ENCODE data around the gene SLC4A3. TPM values are rescaled to one million over a fixed set of nuclear protein-coding genes. Genes with fewer than 3 reads are reported as not detected.

The SLC4A3 gene, protein sequence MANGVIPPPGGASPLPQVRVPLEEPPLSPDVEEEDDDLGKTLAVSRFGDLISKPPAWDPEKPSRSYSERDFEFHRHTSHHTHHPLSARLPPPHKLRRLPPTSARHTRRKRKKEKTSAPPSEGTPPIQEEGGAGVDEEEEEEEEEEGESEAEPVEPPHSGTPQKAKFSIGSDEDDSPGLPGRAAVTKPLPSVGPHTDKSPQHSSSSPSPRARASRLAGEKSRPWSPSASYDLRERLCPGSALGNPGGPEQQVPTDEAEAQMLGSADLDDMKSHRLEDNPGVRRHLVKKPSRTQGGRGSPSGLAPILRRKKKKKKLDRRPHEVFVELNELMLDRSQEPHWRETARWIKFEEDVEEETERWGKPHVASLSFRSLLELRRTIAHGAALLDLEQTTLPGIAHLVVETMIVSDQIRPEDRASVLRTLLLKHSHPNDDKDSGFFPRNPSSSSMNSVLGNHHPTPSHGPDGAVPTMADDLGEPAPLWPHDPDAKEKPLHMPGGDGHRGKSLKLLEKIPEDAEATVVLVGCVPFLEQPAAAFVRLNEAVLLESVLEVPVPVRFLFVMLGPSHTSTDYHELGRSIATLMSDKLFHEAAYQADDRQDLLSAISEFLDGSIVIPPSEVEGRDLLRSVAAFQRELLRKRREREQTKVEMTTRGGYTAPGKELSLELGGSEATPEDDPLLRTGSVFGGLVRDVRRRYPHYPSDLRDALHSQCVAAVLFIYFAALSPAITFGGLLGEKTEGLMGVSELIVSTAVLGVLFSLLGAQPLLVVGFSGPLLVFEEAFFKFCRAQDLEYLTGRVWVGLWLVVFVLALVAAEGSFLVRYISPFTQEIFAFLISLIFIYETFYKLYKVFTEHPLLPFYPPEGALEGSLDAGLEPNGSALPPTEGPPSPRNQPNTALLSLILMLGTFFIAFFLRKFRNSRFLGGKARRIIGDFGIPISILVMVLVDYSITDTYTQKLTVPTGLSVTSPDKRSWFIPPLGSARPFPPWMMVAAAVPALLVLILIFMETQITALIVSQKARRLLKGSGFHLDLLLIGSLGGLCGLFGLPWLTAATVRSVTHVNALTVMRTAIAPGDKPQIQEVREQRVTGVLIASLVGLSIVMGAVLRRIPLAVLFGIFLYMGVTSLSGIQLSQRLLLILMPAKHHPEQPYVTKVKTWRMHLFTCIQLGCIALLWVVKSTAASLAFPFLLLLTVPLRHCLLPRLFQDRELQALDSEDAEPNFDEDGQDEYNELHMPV
- 13.5 TPM for total RNA-seq (2021; ENCODE audit: unreplicated experiment)
- 22.5 TPM for polyA plus RNA-seq (2012; ENCODE audit: insufficient read length)
- Bru-seq, nascent RNA = percentile 52 among the genes with signal in this experiment
- percentile 61 among the genes with signal in this experiment for BruChase-seq, experiment 1, labeled RNA remaining after a 2-hour chase
- percentile 59 among the genes with signal in this experiment for BruChase-seq, experiment 2, labeled RNA remaining after a 6-hour chase
- long read RNA-seq, partial matches to known transcripts = 6 of 13 reads
- long read RNA-seq, other reads (novel, unspliced or antisense) = 7 of 13 reads

DNA sequence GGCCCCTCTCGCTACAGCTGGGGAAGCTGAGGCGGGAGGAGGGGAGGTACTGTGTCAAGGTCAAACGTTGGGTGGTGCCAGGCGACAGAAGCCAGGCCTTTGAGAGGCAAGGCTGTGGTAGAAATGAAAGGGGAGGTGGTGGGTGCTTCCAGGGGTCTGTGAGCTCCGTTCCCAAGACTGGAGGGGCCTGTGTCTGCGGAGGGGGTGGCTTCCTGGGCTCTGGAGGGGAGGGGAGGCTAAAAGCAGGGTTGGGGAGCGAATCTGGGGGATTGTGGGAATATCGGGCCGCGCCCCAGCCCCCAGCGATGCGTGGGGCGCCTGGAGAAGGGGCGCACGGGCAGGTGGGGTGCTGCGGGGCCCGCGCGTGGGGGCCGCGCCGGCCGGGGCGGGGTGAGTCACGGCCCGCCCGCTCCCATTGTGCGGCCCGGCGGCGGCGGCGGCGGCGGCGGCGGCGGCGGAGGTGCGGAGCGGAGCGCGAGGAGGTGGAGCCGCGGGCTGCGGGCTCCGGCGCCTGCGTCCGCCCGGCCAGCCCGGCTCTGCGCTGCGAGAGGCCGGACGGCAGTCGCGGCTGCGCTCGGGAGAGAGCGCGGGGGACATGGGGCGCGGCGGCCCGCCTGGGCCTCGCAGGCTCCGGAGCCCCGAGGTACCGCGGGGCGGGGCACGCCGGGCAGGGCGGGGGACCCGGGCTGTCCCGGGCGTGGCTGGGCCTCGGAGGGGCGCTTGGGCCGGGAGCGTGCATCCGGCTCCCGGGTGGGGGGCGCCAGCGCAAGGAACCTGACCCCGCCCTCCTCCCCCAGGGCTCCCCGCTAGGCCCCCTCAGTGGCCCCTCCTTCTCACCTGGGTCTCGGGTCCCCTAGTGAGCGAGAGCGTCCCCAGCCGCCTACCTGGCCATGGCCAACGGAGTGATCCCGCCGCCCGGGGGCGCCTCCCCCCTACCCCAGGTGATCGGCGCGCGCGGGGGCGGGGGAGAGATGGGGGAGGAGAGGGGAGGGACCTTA lies at the start of gene SLC4A3:
Gene SLC4A3, plus strand, starts transcription at position 528 of the 998 bp plus-strand sequence. Its CDS starts 363 bp downstream, at position 891.
- peak within 1 kb of the TSS; percentile 49 to 56 for H3K4me3 ChIP-seq (ENCODE audit: low read depth in 2 of 2, low read length in 2 of 2)
- no TSS peak for BruUV-seq (replicated peaks)
- peak within 1 kb of the TSS; percentile 72 for H3K27ac ChIP-seq (ENCODE audit: low read length)
- CTCF ChIA-PET = no interaction called here
- POLR2A ChIA-PET = interaction anchor here (0.6 kb wide), 1 partner anchor 133 kb away, joined by 11 read pairs; no protein-coding TSS in a partner anchor
- H3K27me3 ChIP-seq (ENCODE audit: control insufficient read depth, insufficient read depth, low read length) = no peaks in the 10 kb centered on the region
- in situ Hi-C loops (cut with HindIII; ENCODE audit: low pct_unique_long_range_greater_than_20kb, low sequenced_read_pairs) (no loop called here), intact Hi-C loops (cut with micrococcal nuclease; ENCODE audit: unreplicated experiment) (loop anchor here (5.0 kb wide), 1 partner anchor 85 kb away; the partner anchor contains the start of genes CHPF and TMEM198)
- TF ChIP-seq SIN3A (IDR thresholded peaks at IDR 0.05; ENCODE audit: borderline replicate concordance, insufficient read depth, low read depth, low read length) = no peak
- TF ChIP-seq POLR2AphosphoS5 (IDR thresholded peaks at IDR 0.05; ENCODE audit: low read depth, low read length) = no peak
- no peak for TF ChIP-seq TCF7L2 (IDR thresholded peaks at IDR 0.05; ENCODE audit: low read depth, low read length)
- peak; percentile 83 for ATAC-seq
- H3K4me1 ChIP-seq (ENCODE audit: control insufficient read depth, insufficient read depth, low read length) = peaks cover 5% of the 10 kb centered on the region
- H3K9me3 ChIP-seq (ENCODE audit: control insufficient read depth, insufficient read depth, low read depth, low read length) = no peaks in the 10 kb centered on the region
- H3K36me3 ChIP-seq (ENCODE audit: control insufficient read depth, insufficient read depth, low read length) = no peaks in the 10 kb centered on the region
- no peak for DNase-seq (ENCODE audit: low read depth, low spot score)

GRCh38 chr2:219578811-219579613 lies 48.4 kb upstream of the SLC4A3 start:
- intact Hi-C loops (cut with micrococcal nuclease; ENCODE audit: unreplicated experiment) (no loop called here), in situ Hi-C loops (cut with HindIII; ENCODE audit: low pct_unique_long_range_greater_than_20kb, low sequenced_read_pairs) (no loop called here)
- ATAC-seq = no peak
- 0 out of 2 replicates have a peak, but pooled peaks cover 3% of the 10 kb centered on the region for H3K4me1 ChIP-seq (ENCODE audit: control insufficient read depth, insufficient read depth, low read length)
- TF ChIP-seq POLR2AphosphoS5 (IDR thresholded peaks at IDR 0.05; ENCODE audit: low read depth, low read length) (no peak), SIN3A (IDR thresholded peaks at IDR 0.05; ENCODE audit: borderline replicate concordance, insufficient read depth, low read depth, low read length) (no peak), TCF7L2 (IDR thresholded peaks at IDR 0.05; ENCODE audit: low read depth, low read length) (no peak)
- TF ChIP-seq, protein P1, sequence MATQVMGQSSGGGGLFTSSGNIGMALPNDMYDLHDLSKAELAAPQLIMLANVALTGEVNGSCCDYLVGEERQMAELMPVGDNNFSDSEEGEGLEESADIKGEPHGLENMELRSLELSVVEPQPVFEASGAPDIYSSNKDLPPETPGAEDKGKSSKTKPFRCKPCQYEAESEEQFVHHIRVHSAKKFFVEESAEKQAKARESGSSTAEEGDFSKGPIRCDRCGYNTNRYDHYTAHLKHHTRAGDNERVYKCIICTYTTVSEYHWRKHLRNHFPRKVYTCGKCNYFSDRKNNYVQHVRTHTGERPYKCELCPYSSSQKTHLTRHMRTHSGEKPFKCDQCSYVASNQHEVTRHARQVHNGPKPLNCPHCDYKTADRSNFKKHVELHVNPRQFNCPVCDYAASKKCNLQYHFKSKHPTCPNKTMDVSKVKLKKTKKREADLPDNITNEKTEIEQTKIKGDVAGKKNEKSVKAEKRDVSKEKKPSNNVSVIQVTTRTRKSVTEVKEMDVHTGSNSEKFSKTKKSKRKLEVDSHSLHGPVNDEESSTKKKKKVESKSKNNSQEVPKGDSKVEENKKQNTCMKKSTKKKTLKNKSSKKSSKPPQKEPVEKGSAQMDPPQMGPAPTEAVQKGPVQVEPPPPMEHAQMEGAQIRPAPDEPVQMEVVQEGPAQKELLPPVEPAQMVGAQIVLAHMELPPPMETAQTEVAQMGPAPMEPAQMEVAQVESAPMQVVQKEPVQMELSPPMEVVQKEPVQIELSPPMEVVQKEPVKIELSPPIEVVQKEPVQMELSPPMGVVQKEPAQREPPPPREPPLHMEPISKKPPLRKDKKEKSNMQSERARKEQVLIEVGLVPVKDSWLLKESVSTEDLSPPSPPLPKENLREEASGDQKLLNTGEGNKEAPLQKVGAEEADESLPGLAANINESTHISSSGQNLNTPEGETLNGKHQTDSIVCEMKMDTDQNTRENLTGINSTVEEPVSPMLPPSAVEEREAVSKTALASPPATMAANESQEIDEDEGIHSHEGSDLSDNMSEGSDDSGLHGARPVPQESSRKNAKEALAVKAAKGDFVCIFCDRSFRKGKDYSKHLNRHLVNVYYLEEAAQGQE (IDR thresholded peaks at IDR 0.05; ENCODE audit: insufficient read depth in 1 of 2, low read depth in 2 of 2, low read length in 1 of 2) = no peak
- TF ChIP-seq, protein P2, sequence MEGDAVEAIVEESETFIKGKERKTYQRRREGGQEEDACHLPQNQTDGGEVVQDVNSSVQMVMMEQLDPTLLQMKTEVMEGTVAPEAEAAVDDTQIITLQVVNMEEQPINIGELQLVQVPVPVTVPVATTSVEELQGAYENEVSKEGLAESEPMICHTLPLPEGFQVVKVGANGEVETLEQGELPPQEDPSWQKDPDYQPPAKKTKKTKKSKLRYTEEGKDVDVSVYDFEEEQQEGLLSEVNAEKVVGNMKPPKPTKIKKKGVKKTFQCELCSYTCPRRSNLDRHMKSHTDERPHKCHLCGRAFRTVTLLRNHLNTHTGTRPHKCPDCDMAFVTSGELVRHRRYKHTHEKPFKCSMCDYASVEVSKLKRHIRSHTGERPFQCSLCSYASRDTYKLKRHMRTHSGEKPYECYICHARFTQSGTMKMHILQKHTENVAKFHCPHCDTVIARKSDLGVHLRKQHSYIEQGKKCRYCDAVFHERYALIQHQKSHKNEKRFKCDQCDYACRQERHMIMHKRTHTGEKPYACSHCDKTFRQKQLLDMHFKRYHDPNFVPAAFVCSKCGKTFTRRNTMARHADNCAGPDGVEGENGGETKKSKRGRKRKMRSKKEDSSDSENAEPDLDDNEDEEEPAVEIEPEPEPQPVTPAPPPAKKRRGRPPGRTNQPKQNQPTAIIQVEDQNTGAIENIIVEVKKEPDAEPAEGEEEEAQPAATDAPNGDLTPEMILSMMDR (IDR thresholded peaks at IDR 0.05) = no peak
- BruUV-seq (replicated peaks) = no TSS peak
- H3K27ac ChIP-seq (ENCODE audit: low read length) = no peak overlapping the region
- no peaks in the 10 kb centered on the region for H3K36me3 ChIP-seq (ENCODE audit: control insufficient read depth, insufficient read depth, low read length)
- ChIA-PET POLR2A (interaction anchor here (0.6 kb wide), 1 partner anchor 107 kb away, joined by 5 read pairs; no protein-coding TSS in a partner anchor), CTCF (no interaction called here)
- H3K4me3 ChIP-seq (ENCODE audit: low read depth in 2 of 2, low read length in 2 of 2) = no peak overlapping the region
- H3K9me3 ChIP-seq (ENCODE audit: control insufficient read depth, insufficient read depth, low read depth, low read length) = no peaks in the 10 kb centered on the region
- no peak for DNase-seq (ENCODE audit: low read depth, low spot score)
- no peaks in the 10 kb centered on the region for H3K27me3 ChIP-seq (ENCODE audit: control insufficient read depth, insufficient read depth, low read length)
